ENCODE measurements around the gene CD3D.

Gene CD3D

DNA sequence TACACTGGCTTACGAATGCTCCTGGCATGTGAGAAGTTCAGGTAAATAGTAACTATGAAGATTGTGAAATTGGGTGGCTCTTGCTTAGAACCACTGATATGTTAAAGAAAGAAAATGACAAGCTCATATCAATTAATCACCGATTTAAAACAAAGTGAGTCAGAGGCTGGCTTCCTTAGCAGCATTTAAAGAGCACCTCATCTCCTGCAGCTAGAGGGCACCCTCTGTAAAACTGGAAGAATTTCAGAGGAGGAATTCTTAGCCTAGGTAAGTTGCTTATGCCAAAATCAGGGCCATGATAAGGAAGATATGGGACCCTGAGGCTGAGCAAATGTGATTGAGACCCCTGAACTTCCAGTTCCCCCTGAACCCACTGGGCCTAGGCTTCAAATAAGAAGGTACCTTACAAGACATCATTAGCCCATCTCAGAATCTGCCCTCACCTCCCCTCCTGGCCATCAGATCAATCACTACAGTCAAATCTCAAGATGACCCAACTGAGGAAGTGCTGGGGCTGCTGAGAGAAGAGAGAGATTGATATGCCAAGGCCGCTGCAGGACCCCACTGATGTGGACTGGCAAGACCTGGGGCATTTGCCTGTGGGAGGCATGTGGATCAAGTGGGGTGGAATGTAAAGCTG lies 46.6 kb downstream of the CD3D start:
- no peak for DNase-seq

- DNase-seq = no peak
Measured at GRCh38 chr11:118295199-118295598, 47.3 kb downstream of the CD3D start.

GRCh38 chr11:118294053-118294452 lies 48.5 kb downstream of the CD3D start:
- DNase-seq = no peak

GRCh38 chr11:118291477-118292135 lies 50.9 kb downstream of the CD3D start:
- DNase-seq = no peak

DNA sequence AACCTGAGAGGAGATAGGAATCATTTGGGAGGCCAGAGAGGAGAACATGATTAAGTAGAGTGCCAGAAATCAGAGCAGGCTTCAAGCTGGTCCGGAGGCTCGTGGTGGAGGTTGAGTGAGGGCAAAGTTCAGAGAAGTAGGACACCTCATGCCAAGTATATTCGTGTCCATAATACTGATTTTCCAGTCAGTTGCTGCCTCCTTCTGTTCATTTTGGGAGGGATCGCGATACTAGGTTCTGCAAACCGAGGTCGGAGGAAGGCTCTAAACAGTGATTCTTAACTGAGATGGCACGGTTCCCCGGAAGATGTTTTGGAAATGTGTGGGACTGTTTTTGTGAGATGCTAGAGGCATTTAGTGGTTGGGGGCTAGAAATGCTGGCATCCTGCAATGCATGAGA lies 51.6 kb downstream of the CD3D start:
- DNase-seq = no peak

DNA sequence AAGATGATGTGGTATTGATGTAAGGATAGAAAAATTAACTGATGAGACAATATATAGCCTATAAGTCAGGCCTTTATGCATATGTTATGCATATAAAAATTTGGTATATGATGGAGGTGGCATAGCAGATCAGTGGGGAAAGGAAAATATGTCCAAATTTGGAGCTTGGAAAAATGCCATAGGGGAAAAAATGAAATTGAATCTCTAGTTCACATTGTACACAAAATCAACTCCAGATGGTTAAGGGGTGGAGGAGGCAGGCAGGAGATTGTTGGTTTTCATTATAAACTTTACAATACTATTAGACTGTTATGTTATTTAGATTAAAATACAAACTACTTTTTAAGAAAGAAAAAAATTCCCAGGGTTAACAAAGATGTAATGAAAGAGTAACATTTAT lies 53.1 kb downstream of the CD3D start:
- DNase-seq = no peak
